ENCODE results near the gene UQCRHL.

UQCRHL gene

DNA sequence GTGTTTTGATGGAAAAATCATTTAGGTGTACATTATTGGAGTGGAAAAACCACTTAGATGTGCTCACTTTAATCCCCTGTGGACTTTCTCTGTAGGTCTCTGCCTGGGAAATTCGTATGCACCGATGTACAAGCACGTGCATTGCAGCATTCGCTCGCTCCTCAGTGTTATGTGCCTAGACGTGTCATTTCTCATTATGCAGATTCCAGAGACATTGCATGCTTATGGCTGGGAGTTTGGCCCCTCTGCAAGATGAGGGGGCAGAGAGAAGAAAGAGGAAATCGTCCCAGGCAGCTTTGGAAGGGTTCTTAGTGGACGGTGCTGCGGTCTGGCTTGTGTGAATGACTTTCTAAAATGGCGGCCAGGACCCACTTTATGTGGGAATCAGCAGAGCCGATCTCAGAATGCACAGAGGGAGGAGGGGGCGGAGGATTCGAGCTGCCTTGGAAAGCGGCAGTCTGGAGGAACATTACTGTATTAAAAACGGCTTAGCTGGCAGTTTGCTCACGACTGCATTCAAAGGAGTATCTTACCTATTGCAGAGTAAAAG is 42.4 kb upstream of the UQCRHL start:
- no peak for TF ChIP-seq NFIC (IDR thresholded peaks at IDR 0.05)
- no peak for TF ChIP-seq RAD21 (IDR thresholded peaks at IDR 0.05; ENCODE audit: low read depth)
- 0 out of 2 replicates have a peak, but pooled peaks have one; percentile 18 for TF ChIP-seq CEBPB (IDR thresholded peaks at IDR 0.05)
- TF ChIP-seq USF1 (IDR thresholded peaks at IDR 0.05): no peak
- TF ChIP-seq YY1 (IDR thresholded peaks at IDR 0.05; ENCODE audit: low read depth): peak; percentile 88
- peak; percentile 55 for TF ChIP-seq TEAD4 (IDR thresholded peaks at IDR 0.05)
- no peak for TF ChIP-seq TAF1 (IDR thresholded peaks at IDR 0.05; ENCODE audit: low read depth)
- no peak for TF ChIP-seq EP300 (IDR thresholded peaks at IDR 0.05; ENCODE audit: borderline replicate concordance)
- TF ChIP-seq CREB1 (IDR thresholded peaks at IDR 0.05; ENCODE audit: low read depth): no peak
- TF ChIP-seq, protein P1, sequence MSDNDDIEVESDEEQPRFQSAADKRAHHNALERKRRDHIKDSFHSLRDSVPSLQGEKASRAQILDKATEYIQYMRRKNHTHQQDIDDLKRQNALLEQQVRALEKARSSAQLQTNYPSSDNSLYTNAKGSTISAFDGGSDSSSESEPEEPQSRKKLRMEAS (IDR thresholded peaks at IDR 0.05): peak; percentile 89
- TF ChIP-seq, protein P2, sequence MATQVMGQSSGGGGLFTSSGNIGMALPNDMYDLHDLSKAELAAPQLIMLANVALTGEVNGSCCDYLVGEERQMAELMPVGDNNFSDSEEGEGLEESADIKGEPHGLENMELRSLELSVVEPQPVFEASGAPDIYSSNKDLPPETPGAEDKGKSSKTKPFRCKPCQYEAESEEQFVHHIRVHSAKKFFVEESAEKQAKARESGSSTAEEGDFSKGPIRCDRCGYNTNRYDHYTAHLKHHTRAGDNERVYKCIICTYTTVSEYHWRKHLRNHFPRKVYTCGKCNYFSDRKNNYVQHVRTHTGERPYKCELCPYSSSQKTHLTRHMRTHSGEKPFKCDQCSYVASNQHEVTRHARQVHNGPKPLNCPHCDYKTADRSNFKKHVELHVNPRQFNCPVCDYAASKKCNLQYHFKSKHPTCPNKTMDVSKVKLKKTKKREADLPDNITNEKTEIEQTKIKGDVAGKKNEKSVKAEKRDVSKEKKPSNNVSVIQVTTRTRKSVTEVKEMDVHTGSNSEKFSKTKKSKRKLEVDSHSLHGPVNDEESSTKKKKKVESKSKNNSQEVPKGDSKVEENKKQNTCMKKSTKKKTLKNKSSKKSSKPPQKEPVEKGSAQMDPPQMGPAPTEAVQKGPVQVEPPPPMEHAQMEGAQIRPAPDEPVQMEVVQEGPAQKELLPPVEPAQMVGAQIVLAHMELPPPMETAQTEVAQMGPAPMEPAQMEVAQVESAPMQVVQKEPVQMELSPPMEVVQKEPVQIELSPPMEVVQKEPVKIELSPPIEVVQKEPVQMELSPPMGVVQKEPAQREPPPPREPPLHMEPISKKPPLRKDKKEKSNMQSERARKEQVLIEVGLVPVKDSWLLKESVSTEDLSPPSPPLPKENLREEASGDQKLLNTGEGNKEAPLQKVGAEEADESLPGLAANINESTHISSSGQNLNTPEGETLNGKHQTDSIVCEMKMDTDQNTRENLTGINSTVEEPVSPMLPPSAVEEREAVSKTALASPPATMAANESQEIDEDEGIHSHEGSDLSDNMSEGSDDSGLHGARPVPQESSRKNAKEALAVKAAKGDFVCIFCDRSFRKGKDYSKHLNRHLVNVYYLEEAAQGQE (IDR thresholded peaks at IDR 0.05; ENCODE audit: low read depth): no peak
- no peak for TF ChIP-seq EGR1 (IDR thresholded peaks at IDR 0.05)
- no peak for TF ChIP-seq ZBTB7A (IDR thresholded peaks at IDR 0.05; ENCODE audit: low read depth)
- TF ChIP-seq FOXM1 (IDR thresholded peaks at IDR 0.05; ENCODE audit: borderline replicate concordance, low read depth): no peak
- no peak for TF ChIP-seq TCF12 (IDR thresholded peaks at IDR 0.05; ENCODE audit: low read depth)

GRCh38 chr1:15848929-15849774 is 41.7 kb upstream of the UQCRHL start:
- TF ChIP-seq CREB1 (IDR thresholded peaks at IDR 0.05; ENCODE audit: low read depth) (no peak), USF1 (IDR thresholded peaks at IDR 0.05) (no peak), CEBPB (IDR thresholded peaks at IDR 0.05) (no peak; the same call in 1 of the 2 replicates), RAD21 (IDR thresholded peaks at IDR 0.05; ENCODE audit: low read depth) (no peak), EGR1 (IDR thresholded peaks at IDR 0.05) (peak; percentile 68), TCF12 (IDR thresholded peaks at IDR 0.05; ENCODE audit: low read depth) (peak; percentile 18; the same call in 1 of the 2 replicates), TEAD4 (IDR thresholded peaks at IDR 0.05) (no peak), EP300 (IDR thresholded peaks at IDR 0.05; ENCODE audit: borderline replicate concordance) (peak; percentile 5; the same call in 1 of the 2 replicates), YY1 (IDR thresholded peaks at IDR 0.05; ENCODE audit: low read depth) (no peak; the same call in 1 of the 2 replicates), NFIC (IDR thresholded peaks at IDR 0.05) (no peak), TAF1 (IDR thresholded peaks at IDR 0.05; ENCODE audit: low read depth) (no peak; the same call in 1 of the 2 replicates), ZBTB7A (IDR thresholded peaks at IDR 0.05; ENCODE audit: low read depth) (no peak), FOXM1 (IDR thresholded peaks at IDR 0.05; ENCODE audit: borderline replicate concordance, low read depth) (no peak)
- TF ChIP-seq, protein P2 (IDR thresholded peaks at IDR 0.05; ENCODE audit: low read depth): no peak
- TF ChIP-seq, protein P1 (IDR thresholded peaks at IDR 0.05): no peak; the same call in 1 of the 2 replicates

DNA sequence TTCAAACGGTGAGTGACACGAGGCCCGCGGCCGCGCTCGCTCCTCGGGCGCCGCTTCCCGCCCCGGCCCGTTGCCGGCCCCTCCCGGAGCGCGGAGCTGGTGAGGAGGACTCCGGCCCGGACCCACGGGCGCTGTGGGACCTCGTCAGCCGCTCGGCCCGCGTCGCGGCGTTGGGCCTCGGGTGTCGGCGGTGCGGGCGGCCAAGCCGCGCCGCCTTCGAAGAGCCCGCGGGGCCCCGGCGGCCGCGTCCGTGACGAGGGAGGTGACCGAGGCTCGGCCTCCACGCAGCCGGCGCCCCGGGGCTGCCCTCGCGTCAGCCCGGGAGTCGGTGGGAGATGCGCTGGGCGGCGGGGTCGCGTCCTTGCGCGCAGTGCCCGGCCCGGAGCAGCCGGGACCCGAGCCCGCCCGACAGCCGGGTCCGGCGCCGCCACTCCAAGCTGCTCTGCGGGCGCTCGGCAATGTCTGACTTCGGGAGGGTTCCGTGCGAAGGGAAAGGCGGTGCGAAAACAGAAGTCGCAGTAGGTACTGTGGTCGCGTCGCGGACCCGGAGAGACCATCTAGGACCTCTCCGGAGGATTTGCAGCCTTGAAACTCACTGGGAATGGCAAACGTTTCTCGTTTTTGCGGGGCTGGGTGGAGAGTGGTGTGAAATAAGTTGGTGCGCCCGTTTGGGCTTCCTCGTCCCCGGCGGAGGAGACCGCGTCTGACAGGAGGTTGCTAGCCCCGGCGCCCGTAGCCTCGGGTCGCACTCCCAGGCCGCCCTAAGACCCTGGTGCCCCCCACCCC is 40.9 kb upstream of the UQCRHL start:
- TF ChIP-seq YY1 (IDR thresholded peaks at IDR 0.05; ENCODE audit: low read depth) (no peak), CEBPB (IDR thresholded peaks at IDR 0.05) (no peak), TCF12 (IDR thresholded peaks at IDR 0.05; ENCODE audit: low read depth) (0 out of 2 replicates have a peak, but pooled peaks have one; percentile 38), ZBTB7A (IDR thresholded peaks at IDR 0.05; ENCODE audit: low read depth) (peak; percentile 62; the same call in 1 of the 2 replicates), EP300 (IDR thresholded peaks at IDR 0.05; ENCODE audit: borderline replicate concordance) (no peak)

GRCh38 chr1:15847893-15848142 is 40.4 kb upstream of the UQCRHL start:
- TF ChIP-seq ZBTB7A (IDR thresholded peaks at IDR 0.05; ENCODE audit: low read depth) (no peak), USF1 (IDR thresholded peaks at IDR 0.05) (no peak)
- TF ChIP-seq, protein P1 (IDR thresholded peaks at IDR 0.05): peak; percentile 54; the same call in 1 of the 2 replicates
